GM19328 (cell line): ENCODE measurements around the gene EXOC2.
"Not testable (repeated sequence)": the region's sequence is repeated elsewhere in the genome, so short reads cannot be mapped to it uniquely, and the experiment has no call there.

Experiments
- ATAC-seq: cut with Tn5 transposase; IDR thresholded peaks from one replicate; pipeline ENCODE4 v1.9.1; 2021; ENCODE audit warnings: mild to moderate bottlenecking, moderate library complexity; ENCODE audit not compliant: unreplicated experiment

The EXOC2 gene

GRCh38 chr6:710601-711571, 17.9 kb upstream of the EXOC2 start:
- ATAC-seq, result peak; percentile 80

GRCh38 chr6:709471-710056, 16.6 kb upstream of the EXOC2 start:
- no peak for ATAC-seq

- ATAC-seq, result no peak
These were observed 15.3 kb upstream of the EXOC2 start for GRCh38 chr6:708237-708598.

GRCh38 chr6:707576-708236, 14.8 kb upstream of the EXOC2 start:
- ATAC-seq, result no peak

- ATAC-seq, result no peak
These were observed 14.0 kb upstream of the EXOC2 start for GRCh38 chr6:706819-707381.

- no peak for ATAC-seq
These were observed 13.2 kb upstream of the EXOC2 start for GRCh38 chr6:706146-706545.

GRCh38 chr6:705047-705446, 12.1 kb upstream of the EXOC2 start:
- no peak for ATAC-seq

GRCh38 chr6:704046-704445, 11.1 kb upstream of the EXOC2 start:
- no peak for ATAC-seq

- ATAC-seq, result no peak
These were observed 10.6 kb upstream of the EXOC2 start for GRCh38 chr6:703552-703951.

GRCh38 chr6:701700-702479, 9.0 kb upstream of the EXOC2 start:
- no peak for ATAC-seq

GRCh38 chr6:701215-701614, 8.3 kb upstream of the EXOC2 start:
- no peak for ATAC-seq

- ATAC-seq, result no peak
These were observed 7.6 kb upstream of the EXOC2 start for GRCh38 chr6:700490-700889.

GRCh38 chr6:699319-699718, 6.4 kb upstream of the EXOC2 start:
- no peak for ATAC-seq

- not testable (repeated sequence) for ATAC-seq
These were observed 1.6 kb upstream of the EXOC2 start for GRCh38 chr6:694431-695126.

- no peak for ATAC-seq
These were observed 727 bp upstream of the EXOC2 start for GRCh38 chr6:693723-694009.

GRCh38 chr6:692356-692851, 535 bp downstream of the EXOC2 start:
- peak; percentile 70 for ATAC-seq

GRCh38 chr6:689223-689622, 3.7 kb downstream of the EXOC2 start:
- ATAC-seq, result no peak

- ATAC-seq, result no peak
These were observed 6.4 kb downstream of the EXOC2 start for GRCh38 chr6:686497-686896.

GRCh38 chr6:684831-685636, 7.9 kb downstream of the EXOC2 start:
- no peak for ATAC-seq
